ENCODE results near the gene PTGDS.

PTGDS gene

GRCh38 chr9:137030538-137031527 lies 53.5 kb downstream of the PTGDS start:
- no peak overlapping the region for H3K23ac ChIP-seq (ENCODE audit: low read length)
- no peak overlapping the region for H2BK5ac ChIP-seq (ENCODE audit: low read depth, low read length, poor library complexity)
- no peak overlapping the region for H2BK120ac ChIP-seq (ENCODE audit: insufficient read depth, low read length, poor library complexity)
- no peak overlapping the region for H3K4ac ChIP-seq (ENCODE audit: low read depth, low read length)
- H3K79me2 ChIP-seq (ENCODE audit: control insufficient read depth, insufficient read depth, low read length, poor library complexity) = no peaks in the 10 kb centered on the region
- no peak overlapping the region for H3K14ac ChIP-seq (ENCODE audit: low read length)
- no peak overlapping the region for H3K18ac ChIP-seq (ENCODE audit: low read length)
- no peak overlapping the region for H3K4me2 ChIP-seq (ENCODE audit: low read length)
- H2AFZ ChIP-seq (ENCODE audit: insufficient read depth, low read length, poor library complexity) = no peak overlapping the region
- no peak overlapping the region for H4K12ac ChIP-seq (ENCODE audit: low read depth, low read length)
- H4K8ac ChIP-seq (ENCODE audit: low read depth, low read length) = no peak overlapping the region
- H2AK5ac ChIP-seq (ENCODE audit: low read length) = no peak overlapping the region
- H3K27me3 ChIP-seq (ENCODE audit: insufficient read depth, low read length) = peaks cover 9% of the 10 kb centered on the region
- H3K79me1 ChIP-seq (ENCODE audit: low read length) = no peaks in the 10 kb centered on the region
- H3K4me3 ChIP-seq (ENCODE audit: low read depth, low read length) = no peak overlapping the region
- H4K91ac ChIP-seq (ENCODE audit: low read depth, low read length) = no peak overlapping the region
- DNase-seq = no peak
- H3K27ac ChIP-seq (ENCODE audit: low read depth, low read length) = no peak overlapping the region
- no CpG with 5 or more reads among the region's 65 CpGs for WGBS (ENCODE audit: extremely low coverage, insufficient coverage, insufficient read length)
- H3K9ac ChIP-seq (ENCODE audit: low read length) = no peak overlapping the region
- no peak overlapping the region for H2BK12ac ChIP-seq (ENCODE audit: low read length)
- no peaks in the 10 kb centered on the region for H3K36me3 ChIP-seq (ENCODE audit: control insufficient read depth in 1 of 2, insufficient read depth in 2 of 2, low read length in 2 of 2)
- peaks cover 5% of the 10 kb centered on the region for H3K9me3 ChIP-seq (ENCODE audit: insufficient read depth, low read depth, low read length)
- H3K4me1 ChIP-seq (ENCODE audit: control insufficient read depth in 1 of 2, insufficient read depth in 2 of 2, low read length in 2 of 2) = peaks cover 6 to 8% of the 10 kb centered on the region in 2 experiments
